GM19463 (cell line): ENCODE results near the gene CCSAP.
A peak's percentile ranks its signal among the peaks of the same experiment; 100 is the strongest.
"Not testable (repeated sequence)": the region's sequence is repeated elsewhere in the genome, so short reads cannot be mapped to it uniquely, and the experiment has no call there.

Experiments
- ATAC-seq: cut with Tn5 transposase; IDR thresholded peaks from one replicate; pipeline ENCODE4 v1.9.1; 2021; ENCODE audit warnings: mild to moderate bottlenecking, moderate library complexity; ENCODE audit not compliant: unreplicated experiment

Gene CCSAP, protein sequence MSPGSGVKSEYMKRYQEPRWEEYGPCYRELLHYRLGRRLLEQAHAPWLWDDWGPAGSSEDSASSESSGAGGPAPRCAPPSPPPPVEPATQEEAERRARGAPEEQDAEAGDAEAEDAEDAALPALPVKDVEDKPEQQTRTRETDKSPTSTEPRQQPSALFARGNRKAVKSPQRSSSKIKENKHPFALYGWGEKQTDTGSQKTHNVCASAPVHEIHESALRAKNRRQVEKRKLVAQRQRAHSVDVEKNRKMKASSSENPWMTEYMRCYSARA

DNA sequence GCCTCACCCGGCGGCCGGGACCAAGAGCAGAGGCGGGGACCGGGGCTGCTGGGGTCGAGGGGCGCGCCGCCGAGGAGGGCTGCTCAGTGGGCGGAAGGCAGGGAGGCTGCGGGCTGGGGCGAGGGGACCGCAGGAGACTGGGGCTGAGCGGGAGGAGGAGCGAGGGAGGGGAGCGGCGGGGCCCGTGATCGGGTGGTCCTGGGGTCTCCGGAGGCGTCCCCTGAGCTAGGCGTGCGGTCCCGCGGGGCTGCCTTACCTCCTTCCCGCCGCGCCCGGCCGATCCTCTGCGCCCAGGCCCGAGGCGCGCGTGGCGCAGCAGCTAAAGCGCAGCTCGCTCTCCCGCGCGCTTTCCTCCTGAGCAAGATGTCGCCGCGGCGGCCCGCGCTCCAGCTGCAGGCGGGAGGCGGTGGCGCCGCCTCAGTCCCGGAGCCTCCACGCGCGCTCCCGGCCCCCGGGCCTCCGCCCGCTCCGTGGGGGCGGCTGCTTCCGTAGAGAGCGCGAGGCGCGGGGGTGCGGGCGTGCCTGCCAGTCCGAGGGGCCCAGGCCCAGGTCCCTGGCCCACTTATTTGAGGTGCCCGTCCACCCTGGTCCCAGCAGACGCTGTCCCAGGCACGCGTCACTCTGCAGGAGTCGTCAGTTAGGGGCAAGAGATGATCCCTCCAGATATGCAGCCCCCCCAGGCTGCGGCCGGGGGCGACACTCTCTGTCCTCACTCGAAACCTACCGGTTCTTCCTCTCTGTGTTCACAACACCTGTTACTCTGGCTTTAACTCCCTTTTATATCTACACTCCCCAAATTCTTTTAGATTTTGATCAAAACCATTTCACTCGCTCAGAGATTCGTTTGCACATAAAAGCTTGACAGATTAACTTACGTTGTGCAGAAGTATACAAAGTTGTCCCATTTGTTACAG lies at the start of gene CCSAP:
Gene CCSAP (minus strand): TSS at position 392 of the 914 bp plus-strand sequence. CDS start 582 bp downstream, outside the sequence.
- peak; percentile 36 for ATAC-seq

DNA sequence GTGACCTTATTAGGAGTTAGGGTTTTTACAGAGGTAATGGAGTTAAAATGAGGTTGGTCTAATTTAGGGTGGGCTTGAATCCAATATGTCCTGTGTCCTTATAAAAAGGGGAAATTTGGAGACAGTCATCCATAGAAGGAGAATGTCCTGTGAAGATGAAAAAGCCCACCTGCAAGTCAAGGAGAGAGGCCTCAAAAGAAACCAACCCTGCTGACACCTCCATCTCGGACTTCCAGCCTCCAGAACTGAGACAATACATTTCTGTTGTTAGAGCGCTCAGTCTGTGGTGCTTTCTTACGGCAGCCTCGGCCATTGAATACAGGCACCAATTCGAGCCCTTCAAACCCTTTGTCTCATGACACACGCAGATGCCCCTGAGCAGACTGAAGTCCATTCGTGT lies 47.3 kb upstream of the CCSAP start:
- ATAC-seq: no peak

DNA sequence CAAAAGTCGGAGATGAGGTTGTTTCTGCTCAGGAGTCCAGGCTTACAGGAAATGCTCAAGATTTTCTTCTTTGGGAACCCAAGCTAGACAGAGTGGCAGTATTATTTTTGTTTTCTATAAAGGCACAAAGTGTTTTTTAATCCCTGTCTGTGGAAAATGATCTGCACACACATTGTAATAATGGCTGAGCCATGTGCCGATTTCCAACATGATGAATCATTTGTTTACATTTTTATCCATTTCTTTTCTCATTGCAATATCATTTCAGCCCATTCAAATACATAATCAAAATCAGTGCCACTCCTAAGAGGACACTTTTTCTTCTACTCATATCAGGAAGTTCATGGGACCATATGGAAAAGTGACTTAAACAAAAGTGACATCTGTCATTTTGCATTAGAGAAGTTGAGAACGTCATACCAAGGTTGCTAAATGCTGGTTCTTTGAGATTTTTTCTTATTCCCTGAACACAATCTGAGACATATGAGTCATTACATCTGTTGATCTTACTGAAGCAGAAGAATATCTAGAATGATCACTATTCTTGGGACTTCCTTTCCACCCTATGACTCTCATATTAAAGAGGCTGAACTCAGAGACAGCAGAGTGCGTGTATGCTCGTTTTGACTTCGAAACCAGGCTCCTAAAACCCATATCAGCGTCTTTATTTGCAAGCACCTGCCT lies 46.2 kb upstream of the CCSAP start:
- ATAC-seq: no peak

DNA sequence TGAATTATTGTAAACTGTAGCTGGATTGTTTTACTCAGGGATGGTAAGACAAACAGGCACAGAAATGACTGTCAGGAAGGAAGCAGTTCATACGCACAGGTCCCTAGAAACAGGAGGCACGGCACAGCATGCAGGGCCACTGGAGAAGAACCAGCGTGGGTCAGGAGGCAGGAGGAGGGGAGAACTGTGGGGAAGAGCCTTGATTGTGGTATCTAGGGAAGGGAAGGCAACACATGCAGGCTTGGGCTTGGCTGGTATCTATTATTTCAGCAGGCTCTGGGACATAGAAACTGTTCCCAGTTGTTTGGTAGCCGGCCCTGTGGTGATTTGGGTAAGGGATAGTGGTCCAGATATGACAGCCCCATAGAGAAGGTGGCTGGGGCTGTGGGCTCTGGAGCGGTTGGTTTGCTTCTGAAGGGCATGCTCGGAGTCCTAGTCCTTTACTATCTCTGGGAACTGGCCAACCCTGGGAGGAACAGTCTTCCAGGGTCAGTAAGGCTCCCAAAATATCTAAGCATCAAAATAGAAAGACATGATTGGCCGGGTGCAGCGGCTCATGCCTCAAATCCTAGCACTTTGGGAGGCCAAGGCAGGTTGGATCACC lies 43.1 kb upstream of the CCSAP start:
- no peak for ATAC-seq

DNA sequence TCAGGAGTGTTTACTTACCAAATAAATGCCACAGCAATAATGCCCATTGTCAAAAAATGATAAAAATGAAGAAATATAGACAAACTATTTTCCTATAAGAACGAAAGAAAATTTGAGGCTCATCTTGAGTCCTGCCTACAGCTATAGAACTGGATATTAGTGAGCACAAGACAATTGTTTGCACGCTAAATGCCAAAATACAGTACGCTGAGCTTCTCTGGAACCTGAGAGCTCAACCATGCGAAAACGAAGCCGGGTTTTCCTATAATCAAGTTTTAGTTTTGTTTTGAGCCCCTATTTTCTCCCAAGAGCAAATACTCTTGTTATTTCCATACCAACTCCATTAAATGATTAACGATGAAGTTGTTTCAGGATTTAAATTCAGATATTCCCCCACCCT lies 42.0 kb upstream of the CCSAP start:
- no peak for ATAC-seq

DNA sequence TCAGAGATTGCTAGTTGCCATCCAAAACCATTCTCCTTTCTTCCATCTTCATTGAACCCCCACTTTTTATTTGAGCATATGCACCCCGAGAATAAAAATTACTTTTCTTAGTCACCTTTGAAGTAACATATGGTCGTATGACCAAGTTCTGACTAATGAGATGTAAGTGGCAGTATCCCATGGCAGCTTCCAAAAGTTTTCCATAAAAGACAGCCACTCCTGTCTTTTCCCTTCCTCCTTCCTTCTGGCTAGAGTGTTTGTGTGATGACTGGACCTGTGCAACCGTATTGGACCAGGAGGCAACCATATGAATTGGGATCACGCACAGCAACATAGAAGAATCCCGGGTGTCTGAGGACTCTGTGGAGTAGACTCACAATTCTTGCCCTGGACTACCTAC lies 41.1 kb upstream of the CCSAP start:
- ATAC-seq: no peak

DNA sequence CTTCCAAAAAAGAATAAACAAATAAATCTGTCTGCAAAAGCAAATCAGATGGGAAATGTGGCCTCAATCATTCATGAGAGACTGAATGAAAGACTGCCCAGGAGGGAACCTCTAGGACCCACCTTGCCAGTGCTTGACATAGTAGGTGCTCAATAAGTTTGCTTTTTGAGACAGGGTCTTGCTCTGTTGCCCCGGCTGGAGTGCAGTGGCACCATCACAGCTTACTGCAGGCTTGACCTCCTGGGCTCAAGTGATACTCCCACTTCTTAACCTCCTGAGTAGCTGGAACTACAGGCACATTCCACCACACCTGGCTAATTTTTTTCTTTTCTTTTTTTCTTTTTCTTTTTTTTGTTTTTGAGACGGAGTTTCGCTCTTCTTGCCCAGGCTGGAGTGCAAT lies 40.3 kb upstream of the CCSAP start:
- no peak for ATAC-seq

DNA sequence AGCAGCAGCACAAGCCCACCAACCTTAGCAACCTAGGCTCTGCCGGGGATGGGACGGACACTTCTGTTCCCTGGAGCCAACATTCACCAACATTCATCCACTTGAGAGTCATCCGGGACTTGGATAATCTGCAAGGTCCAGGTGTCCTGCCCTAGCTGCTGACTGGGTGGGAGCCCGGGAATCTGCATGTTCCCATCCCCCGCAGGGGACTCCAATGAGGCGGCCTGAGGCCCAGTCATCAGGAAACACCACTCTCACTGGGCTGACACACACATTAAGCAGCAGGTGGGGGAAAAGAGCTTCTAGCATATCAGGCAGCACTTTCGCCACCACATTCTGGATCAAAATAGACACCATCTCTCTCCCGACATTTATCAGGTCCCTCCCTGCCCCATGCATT lies 38.4 kb upstream of the CCSAP start:
- no peak for ATAC-seq

DNA sequence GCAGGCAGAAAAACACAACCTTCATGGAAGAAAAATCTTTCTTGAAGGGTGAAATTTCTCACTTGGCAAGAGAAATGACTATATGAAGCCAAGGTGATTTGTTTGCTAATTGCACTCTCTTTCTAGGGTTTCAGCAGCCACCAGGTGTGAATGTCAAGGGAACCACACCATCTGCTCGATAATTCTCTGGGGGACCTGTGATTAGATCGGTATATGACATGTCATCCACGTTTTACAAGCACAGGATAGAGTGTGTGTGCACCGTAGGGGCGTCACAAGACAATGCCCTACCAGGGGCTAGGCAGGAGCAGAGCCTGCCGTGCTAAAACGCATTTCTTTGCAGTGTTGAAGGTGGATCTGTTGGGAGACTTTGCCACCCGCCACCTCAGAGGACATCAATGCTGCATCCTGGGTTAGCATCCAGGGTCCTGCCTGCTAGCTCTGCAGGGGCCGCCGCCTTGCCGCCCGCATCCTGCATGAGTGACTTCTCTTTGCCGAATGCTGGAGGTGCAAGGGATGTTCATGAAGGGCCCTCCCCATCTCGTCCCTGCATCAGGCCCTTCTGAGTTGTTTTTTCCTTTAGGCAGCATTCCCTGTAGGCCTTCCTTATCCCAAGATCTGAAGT lies 37.8 kb upstream of the CCSAP start:
- no peak for ATAC-seq

DNA sequence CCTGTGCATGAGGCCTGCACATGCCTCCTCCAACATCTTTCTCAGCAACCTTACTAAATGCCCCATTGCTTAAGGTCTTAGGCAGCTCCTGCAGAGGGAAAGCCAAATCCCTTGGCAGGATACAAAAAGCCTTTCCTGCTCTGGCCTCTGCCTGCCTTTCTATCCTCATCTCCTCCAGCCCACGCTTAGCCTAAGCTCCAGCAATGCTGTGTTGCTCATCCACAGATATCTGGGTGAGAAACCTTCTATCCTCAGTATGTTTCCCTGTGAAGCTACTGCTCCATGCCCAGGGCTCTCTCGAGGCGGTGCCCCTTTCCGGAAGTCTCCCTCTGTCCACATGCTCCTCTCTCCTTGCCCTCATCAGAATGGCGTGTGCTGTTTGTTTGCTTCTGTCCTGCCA lies 37.0 kb upstream of the CCSAP start:
- ATAC-seq: no peak

DNA sequence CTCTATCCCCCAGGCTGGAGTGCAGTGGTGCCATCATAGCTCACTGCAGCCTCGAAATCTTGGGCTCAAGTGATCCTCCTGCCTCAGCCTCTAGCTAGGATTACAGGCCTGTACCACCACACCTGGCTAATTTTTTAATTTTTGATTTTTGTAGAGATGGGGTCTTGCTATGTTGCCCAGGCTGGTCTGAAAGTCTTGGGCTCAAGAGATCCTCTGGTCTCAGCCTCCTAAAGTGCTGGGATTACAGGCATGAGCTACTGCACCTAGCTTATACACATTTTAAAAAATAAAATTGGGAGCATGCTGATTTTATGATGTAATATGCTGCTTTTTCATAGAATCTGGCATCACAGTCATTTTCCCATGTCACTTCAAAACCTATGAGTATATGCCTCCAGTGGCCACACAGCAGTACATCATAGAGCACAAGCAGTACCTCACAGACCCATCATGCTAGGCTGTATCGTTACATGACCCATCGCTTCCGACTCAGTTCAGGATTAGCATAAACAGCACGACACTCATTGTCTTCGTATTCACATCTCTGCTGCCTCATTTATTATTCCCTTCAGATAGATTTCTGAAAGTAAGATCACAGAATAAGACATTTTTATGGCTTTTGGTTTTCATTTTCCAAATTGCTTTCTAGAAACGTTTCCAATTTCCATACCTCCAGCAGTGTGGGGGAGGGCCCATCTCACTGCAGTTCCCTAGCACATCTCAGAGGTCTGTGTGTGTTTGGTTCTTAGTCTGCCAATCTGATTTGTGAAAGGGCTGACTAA lies 35.9 kb upstream of the CCSAP start:
- ATAC-seq: no peak

DNA sequence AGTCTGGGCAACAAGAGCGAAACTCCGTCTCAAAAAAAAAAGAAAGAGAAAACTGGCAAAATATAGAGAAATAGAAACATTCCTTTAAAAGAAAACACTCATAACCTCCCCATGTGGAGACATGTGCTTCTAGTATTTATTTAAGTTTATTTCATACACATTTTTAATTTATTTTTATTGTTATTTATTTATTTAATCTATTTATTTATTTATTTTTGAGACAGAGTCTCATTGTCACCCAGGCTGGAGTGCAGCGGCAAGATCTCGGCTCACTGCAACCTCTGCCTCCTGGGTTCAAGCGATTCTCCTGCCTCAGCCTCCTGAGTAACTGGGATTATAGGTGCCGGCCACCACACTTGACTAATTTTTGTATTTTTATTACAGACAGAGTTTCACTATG lies 35.2 kb upstream of the CCSAP start:
- not testable (repeated sequence) for ATAC-seq

DNA sequence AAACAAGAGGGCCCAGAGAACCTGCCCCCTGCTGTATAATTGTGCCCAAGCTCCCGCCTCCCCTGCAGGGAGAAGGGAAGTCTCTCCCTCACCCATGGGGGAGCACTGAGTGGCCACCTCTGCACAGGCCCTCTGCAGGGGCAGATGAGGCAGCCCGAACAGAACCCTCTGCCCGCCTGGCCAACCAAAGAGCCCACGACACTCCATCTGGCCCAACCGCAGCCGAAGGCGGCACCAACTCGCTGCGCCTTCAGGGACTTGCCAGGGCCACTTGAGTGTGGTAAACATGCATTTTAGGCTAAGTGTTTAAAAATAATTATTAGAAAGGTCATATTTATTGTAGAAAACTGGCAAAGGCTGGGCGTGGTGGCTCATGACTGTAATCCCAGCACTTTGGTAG lies 34.6 kb upstream of the CCSAP start:
- no peak for ATAC-seq

DNA sequence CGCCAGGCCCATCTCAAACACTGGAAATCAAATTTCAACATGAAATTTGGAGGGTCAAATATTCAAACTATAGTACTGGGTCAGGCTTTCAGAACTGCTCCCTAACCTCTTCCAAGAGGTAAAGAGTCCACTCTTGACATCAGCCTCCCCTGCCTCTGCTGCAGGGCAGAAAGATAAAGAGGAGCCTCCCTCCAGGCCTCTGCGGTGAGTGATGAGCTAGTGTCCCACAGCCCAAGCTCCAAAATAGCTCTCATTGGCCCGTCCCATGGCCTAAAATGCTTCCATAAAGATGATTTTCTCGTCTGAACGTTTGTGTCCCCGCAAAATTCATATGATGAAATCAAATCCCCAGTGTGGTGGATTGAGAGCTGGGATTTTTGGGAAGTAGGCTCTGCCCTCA lies 33.7 kb upstream of the CCSAP start:
- ATAC-seq: no peak

DNA sequence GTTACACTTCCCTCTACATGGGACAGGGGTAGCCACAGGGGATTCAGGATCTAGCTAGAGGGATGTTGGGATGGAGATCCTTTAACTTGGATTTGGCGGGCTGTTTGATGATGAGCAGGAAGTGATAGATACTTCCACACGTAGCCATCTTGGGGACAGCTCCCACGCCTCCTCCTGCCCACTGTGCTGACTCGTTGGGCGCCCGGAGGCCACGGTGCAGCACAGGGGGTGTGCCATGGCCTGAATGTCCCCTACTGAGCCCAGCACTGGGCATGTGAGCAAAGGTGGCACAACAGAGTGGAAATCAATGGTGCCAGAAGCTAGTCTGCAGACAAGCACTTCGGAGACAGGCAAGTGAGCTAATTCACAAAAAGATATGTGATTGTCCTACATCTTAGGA lies 31.6 kb upstream of the CCSAP start:
- ATAC-seq: no peak

DNA sequence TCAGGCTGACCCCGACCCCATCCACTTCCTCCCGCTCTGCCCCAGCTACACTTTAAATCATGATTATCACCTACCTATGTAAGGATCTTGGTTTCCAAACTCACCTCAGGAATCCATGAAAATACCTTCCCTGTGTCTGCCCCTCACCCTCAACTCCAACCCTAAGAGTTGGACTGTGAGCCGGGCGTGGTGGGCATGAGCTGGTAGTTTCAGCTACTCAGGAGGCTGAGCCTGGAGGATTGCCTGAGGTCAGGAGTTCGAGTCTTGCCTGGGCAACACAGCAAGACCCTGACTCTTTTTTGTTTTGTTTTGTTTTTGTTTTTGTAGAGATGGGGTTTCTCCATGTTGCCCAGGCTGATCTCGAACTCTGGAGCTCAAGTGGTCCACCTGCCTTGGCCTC lies 30.5 kb upstream of the CCSAP start:
- no peak for ATAC-seq

DNA sequence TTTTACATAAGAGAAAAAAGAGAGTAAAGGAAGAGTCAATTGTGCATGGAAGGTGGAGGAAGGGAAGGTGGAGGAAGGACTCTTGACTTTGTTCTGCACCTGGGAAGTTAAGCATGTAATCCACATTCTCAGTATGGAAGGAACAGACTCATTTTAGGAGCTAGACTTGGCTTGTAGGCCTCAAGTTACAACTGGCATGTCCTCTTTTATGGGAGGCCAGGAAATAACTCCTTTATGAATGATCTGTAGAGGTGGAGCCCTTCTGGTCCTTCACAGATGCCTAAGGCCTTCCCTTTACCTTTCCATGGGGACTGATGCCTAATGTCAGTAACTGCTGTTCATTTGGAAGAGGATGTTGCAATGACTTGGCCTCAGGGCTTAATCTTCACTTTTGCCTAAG lies 29.4 kb upstream of the CCSAP start:
- ATAC-seq: no peak

DNA sequence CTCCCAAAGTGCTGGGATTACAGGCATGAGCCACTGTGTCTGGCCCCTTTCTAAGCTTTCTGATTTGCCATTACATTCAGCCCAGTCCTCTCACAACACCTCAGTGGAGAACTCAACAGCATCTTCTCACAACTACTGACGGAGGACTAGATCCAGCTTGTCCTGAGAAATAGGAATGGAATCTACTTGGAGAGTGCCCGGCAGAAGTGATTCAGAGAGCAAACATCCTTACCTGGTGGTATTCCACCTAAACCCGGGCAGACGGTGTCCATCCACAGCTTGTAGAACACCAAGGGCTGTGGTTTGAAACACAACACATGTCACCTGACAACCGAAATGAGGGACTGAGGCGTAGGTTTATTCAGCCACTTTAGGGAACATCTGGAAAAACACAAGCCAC lies 28.8 kb upstream of the CCSAP start:
- no peak for ATAC-seq

DNA sequence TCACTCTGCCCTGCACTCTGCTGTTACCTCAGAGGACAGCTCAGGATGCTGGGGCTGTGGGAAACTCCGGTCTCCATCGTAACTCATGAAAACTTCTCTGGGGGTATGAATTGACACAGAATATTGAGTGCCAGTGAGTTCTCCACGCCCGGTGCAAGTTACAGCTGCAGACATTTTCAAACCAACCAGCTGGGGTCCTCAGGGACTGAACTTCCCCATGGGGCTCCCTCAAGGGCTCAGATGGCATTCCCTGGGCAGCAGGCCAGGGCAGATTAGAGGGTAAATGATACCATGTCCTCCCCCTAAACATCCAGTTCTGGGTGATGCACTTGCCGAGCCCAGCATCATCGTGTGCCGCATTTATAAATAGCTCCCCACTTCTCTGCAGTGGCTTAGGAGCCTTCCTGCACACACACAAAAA lies 27.8 kb upstream of the CCSAP start:
- peak; percentile 49 for ATAC-seq

DNA sequence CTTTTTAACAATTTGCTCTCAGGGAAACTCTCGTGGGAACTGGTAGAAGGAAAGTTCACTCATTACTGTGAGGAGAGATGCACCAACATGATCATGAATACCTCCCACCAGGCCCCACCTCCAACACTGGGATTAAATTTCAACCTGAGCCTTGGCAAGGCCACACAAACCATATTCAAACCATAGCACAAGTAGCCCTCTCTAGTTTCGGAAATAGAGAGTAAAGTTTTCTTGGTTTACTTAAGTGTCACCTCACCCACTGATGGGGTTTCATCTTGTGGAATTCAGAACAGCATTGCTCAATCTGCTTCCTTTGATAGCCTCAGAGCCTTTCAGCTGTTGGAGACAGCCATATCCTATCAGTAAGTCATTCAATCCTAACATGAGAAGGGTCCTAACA lies 25.5 kb upstream of the CCSAP start:
- ATAC-seq: peak; percentile 71
